K562 (cell line): ENCODE data around the gene MBD4. TPM values are rescaled to one million over a fixed set of nuclear protein-coding genes. Genes with fewer than 3 reads are reported as not detected.

ENCODE experiments used
- ATF1 ChIP-seq, 2 experiments: fragments of 450-650 bp in 1 of 2; IDR thresholded peaks; 2 replicates each; pipeline ENCODE4 v1.6.1; 2016; ENCODE audit warnings: missing compliant biosample characterization in 1 of 2, missing genetic modification characterization in 1 of 2
- CXXC5 ChIP-seq: fragments of 250-450 bp; sonication (Bioruptor Pico); IDR thresholded peaks from 2 replicates; pipeline ENCODE4 v1.8.0; 2022; ENCODE audit warnings: inconsistent platforms, mild to moderate bottlenecking, moderate library complexity
- HCFC1 ChIP-seq: IDR thresholded peaks from 2 replicates; pipeline ENCODE4 v1.6.1; 2012; ENCODE audit warnings: low read depth, low read length, improper control_type of control experiment
- HNRNPLL ChIP-seq: fragments of 200-400 bp; formaldehyde crosslinking; IDR thresholded peaks from 2 replicates; pipeline ENCODE4 v1.6.1; 2017; ENCODE audit warnings: low read length, low read depth, mild to moderate bottlenecking; ENCODE audit not compliant: poor library complexity, severe bottlenecking
- MBD2 ChIP-seq: sonication (generic); IDR thresholded peaks from 2 replicates; pipeline ENCODE4 v1.6.1; 2016; ENCODE audit warnings: low read depth, borderline replicate concordance
- NFIC ChIP-seq: fragments of 450-650 bp; IDR thresholded peaks from 2 replicates; pipeline ENCODE4 v1.6.1; 2017; ENCODE audit warnings: mild to moderate bottlenecking, inconsistent platforms
- NFYB ChIP-seq: IDR thresholded peaks from 2 replicates; pipeline ENCODE4 v1.6.1; 2011; ENCODE audit warnings: mild to moderate bottlenecking, moderate library complexity; ENCODE audit not compliant: insufficient read length; ENCODE audit errors: extremely low read depth
- PTBP1 ChIP-seq: fragments of 200-400 bp; formaldehyde crosslinking; IDR thresholded peaks from 2 replicates; pipeline ENCODE4 v1.6.1; 2017; ENCODE audit warnings: low read depth, low read length
- RFX1 ChIP-seq: fragments of 450-650 bp; IDR thresholded peaks from 2 replicates; pipeline ENCODE4 v1.6.1; 2016; ENCODE audit warnings: mild to moderate bottlenecking, moderate library complexity
- SIN3A ChIP-seq, 2 experiments: fragments of 150-350 bp in 1 of 2; IDR thresholded peaks; 2 replicates each; pipeline ENCODE4 v1.6.1; 2011 to 2016; ENCODE audit warnings: borderline replicate concordance in 2 of 2, low read depth in 2 of 2, low read length in 2 of 2, mild to moderate bottlenecking in 2 of 2, moderate library complexity in 2 of 2; ENCODE audit not compliant: control insufficient read depth in 1 of 2
- SUPT5H ChIP-seq: fragments of 450-650 bp; IDR thresholded peaks from 2 replicates; pipeline ENCODE4 v1.6.1; 2016
- ZKSCAN1 ChIP-seq: fragments of 150-350 bp; IDR thresholded peaks from 2 replicates; pipeline ENCODE4 v1.6.1; 2016; ENCODE audit warnings: low read depth, low read length
- ZNF140 ChIP-seq: fragments of 250-450 bp; sonication (Bioruptor Pico); IDR thresholded peaks from 2 replicates; pipeline ENCODE4 v1.8.0; 2021; ENCODE audit warnings: moderate library complexity, mild to moderate bottlenecking, inconsistent platforms
- ZNF354B ChIP-seq: fragments of 250-450 bp; sonication (Bioruptor Pico); IDR thresholded peaks from 2 replicates; pipeline ENCODE4 v1.4.0; 2020
- polyA plus RNA-seq, 8 experiments: library from polyadenylated mRNA; depleted of rRNA in 4 of 8; stranded (reverse) in 5 of 8; unstranded in 3 of 8; fragments of >200 nt; fragmentation: Nextera tagmentation in 2 of 8; fragmentation: Illumina TruSeq in 1 of 8; extraction: Ambion mirVana in 2 of 8; extraction: Trizol in 1 of 8; gene quantifications; 2 replicates each; pipeline versions ENCODE4 v1.2.1 to v1.2.3, GENCODE V29; 2011 to 2014; ENCODE audit warnings: inconsistent platforms in 1 of 8, missing spikeins in 1 of 8
- total RNA-seq, 7 experiments: library from RNA; depleted of rRNA in 6 of 7; stranded (reverse); fragments of >200 nt in 6 of 7; fragmentation: Illumina TruSeq in 2 of 7; extraction: Trizol in 2 of 7; gene quantifications; 2 replicates each; pipeline versions ENCODE4 v1.2.1 to v1.2.3, GENCODE V29; 2011 to 2021; ENCODE audit warnings: low replicate concordance in 1 of 7
- TF ChIP-seq, protein P1 (sequence below): fragments of 200-800 bp; sonication (Bioruptor generic); IDR thresholded peaks from 2 replicates; pipeline ENCODE4 v1.6.1; 2017; ENCODE audit warnings: missing genetic modification characterization, missing compliant biosample characterization
- TF ChIP-seq, protein P2 (sequence below): sonication (generic); formaldehyde crosslinking; IDR thresholded peaks from 2 replicates; pipeline ENCODE4 v1.8.0; 2022; ENCODE audit warnings: missing genetic modification reagents, mild to moderate bottlenecking, moderate library complexity, borderline replicate concordance
- TF ChIP-seq, protein P3 (sequence below), 2 experiments: fragments of 450-650 bp; formaldehyde crosslinking in 1 of 2; IDR thresholded peaks; 2 replicates each; pipeline versions ENCODE4 v1.4.0 to v1.6.1; 2014 to 2020; ENCODE audit warnings: mild to moderate bottlenecking in 2 of 2, borderline replicate concordance in 1 of 2, low read depth in 1 of 2

Gene MBD4
- total and polyA plus RNA-seq, 9 of the 15 experiments (the other 6 are each of a cell fraction or from before 2014, with no cell fraction given) = 13.3 to 63.9 (median 39.0) TPM

DNA sequence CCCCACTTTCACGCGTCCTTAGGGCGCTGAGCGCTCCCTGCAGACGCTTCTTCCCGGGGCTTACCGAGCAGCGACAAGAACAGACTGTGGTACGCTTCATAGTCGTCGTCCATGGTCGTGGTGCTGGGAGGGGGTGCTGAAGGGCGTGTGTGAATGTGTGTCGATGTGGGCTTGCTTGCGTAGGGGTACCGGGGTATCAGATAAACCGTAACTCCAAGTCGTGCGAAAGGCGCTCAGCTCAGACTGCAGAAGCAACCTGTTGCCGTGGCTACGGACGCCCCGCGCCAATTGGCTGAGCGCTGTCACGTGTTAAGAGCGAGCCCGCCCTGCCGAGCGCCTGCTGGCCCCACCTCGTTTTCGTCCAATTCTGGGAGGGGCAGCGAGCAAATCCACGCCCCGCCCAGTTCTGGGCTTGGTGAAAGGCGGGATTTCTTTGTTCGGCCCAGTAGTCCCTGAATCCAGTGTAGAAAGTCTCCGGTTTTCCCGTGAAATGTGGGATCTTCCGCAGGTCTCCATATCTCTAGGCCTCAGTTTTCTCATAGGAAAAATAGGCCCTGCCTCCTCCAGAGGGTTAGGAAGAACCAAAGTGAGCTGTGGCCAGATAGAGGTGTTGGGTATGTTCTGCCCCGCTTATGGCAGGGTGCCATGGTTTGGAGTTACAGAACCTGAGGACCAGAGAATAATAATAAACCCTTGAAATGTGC is 11.2 kb downstream of the MBD4 start, which contains the start of gene EFCAB12 (continued):
- TF ChIP-seq, protein P1, sequence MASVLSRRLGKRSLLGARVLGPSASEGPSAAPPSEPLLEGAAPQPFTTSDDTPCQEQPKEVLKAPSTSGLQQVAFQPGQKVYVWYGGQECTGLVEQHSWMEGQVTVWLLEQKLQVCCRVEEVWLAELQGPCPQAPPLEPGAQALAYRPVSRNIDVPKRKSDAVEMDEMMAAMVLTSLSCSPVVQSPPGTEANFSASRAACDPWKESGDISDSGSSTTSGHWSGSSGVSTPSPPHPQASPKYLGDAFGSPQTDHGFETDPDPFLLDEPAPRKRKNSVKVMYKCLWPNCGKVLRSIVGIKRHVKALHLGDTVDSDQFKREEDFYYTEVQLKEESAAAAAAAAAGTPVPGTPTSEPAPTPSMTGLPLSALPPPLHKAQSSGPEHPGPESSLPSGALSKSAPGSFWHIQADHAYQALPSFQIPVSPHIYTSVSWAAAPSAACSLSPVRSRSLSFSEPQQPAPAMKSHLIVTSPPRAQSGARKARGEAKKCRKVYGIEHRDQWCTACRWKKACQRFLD (CRISPR knock-in tag) = 0 out of 2 replicates have a peak, but pooled peaks have one; percentile 16
- TF ChIP-seq MBD2 (peak; percentile 62; the same call in 1 of the 2 replicates), RFX1 (peak; percentile 98), ZNF354B (CRISPR knock-in tag) (no peak), CXXC5 (CRISPR knock-in tag) (0 out of 2 replicates have a peak, but pooled peaks have one; percentile 16), NFYB (peak; percentile 95), ATF1 (CRISPR knock-in tag; IDR thresholded peaks at IDR 0.05) (no peak), ATF1 (tag; IDR thresholded peaks at IDR 0.05) (peak; percentile 52), PTBP1 (no peak), SUPT5H (peak; percentile 52; the same call in 1 of the 2 replicates), HNRNPLL (peak; percentile 9), NFIC (peak; percentile 76), ZKSCAN1 (0 out of 2 replicates have a peak, but pooled peaks have one; percentile 8), HCFC1 (0 out of 2 replicates have a peak, but pooled peaks have one; percentile 15), ZNF140 (no peak), SIN3A (IDR thresholded peaks at IDR 0.05; ENCODE audit: borderline replicate concordance in 2 of 2, control insufficient read depth in 1 of 2, low read depth in 2 of 2, low read length in 2 of 2) (peak; percentile 60 to 61; a peak in 2 of 4 replicates)
- TF ChIP-seq, protein P2, sequence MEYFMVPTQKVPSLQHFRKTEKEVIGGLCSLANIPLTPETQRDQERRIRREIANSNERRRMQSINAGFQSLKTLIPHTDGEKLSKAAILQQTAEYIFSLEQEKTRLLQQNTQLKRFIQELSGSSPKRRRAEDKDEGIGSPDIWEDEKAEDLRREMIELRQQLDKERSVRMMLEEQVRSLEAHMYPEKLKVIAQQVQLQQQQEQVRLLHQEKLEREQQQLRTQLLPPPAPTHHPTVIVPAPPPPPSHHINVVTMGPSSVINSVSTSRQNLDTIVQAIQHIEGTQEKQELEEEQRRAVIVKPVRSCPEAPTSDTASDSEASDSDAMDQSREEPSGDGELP (CRISPR knock-in tag) = peak; percentile 58; the same call in 1 of the 2 replicates
- TF ChIP-seq, protein P3, sequence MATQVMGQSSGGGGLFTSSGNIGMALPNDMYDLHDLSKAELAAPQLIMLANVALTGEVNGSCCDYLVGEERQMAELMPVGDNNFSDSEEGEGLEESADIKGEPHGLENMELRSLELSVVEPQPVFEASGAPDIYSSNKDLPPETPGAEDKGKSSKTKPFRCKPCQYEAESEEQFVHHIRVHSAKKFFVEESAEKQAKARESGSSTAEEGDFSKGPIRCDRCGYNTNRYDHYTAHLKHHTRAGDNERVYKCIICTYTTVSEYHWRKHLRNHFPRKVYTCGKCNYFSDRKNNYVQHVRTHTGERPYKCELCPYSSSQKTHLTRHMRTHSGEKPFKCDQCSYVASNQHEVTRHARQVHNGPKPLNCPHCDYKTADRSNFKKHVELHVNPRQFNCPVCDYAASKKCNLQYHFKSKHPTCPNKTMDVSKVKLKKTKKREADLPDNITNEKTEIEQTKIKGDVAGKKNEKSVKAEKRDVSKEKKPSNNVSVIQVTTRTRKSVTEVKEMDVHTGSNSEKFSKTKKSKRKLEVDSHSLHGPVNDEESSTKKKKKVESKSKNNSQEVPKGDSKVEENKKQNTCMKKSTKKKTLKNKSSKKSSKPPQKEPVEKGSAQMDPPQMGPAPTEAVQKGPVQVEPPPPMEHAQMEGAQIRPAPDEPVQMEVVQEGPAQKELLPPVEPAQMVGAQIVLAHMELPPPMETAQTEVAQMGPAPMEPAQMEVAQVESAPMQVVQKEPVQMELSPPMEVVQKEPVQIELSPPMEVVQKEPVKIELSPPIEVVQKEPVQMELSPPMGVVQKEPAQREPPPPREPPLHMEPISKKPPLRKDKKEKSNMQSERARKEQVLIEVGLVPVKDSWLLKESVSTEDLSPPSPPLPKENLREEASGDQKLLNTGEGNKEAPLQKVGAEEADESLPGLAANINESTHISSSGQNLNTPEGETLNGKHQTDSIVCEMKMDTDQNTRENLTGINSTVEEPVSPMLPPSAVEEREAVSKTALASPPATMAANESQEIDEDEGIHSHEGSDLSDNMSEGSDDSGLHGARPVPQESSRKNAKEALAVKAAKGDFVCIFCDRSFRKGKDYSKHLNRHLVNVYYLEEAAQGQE (IDR thresholded peaks at IDR 0.05; ENCODE audit: borderline replicate concordance) = peak; percentile 60
- TF ChIP-seq, protein P3 (CRISPR knock-in tag; IDR thresholded peaks at IDR 0.05; ENCODE audit: low read depth) = no peak
